Urothelium cell line (cell line): ENCODE measurements around the gene TMEM123.

Experiments
- DNase-seq: peaks from one replicate; pipeline ENCODE4 v3.0.0; 2011; ENCODE audit warnings: low spot score, mixed read lengths
- FAIRE-seq: peaks from 2 replicates; lab custom pipeline; 2011; peaks lifted over from hg19 to GRCh38; lab: Jason Lieb, UNC

Gene TMEM123

DNA sequence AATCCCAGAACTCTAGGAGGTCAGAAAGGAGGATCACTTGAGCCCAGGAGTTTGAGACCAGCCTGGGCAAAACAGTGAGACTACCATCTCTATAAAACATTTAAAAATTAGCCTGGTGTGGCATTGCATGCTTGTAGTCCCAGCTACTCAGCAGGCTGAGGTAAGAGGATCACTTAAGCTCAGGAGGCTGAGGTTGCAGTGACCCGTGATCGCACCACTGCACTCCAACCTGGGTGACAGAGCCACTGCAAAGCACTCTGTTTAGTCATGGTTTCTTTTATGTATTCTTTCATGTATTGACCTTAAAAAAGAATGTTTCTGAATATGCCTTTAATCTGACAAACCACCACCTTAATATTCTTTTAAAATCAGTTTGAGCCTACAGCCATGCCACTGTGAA is 53.4 kb downstream of the TMEM123 start:
- no peak for DNase-seq
- no peak for FAIRE-seq

DNA sequence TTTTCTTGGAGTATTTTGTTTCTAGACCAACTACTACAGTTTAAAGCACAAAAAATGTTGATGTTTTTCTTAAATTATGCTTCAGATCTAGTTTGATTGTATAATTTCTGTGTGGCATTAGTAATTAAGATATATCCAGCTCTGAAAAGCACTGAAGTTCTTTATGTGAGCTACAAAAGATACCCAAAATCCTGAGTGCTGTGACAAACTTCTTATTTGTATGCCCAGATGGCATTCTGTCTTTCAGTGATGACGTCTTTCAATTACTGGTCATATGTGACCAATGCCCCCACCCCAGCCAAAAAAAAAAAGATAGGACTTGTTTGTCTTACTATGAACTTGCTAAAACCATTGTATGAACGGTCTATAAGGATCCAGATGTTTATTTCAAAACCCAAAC is 54.3 kb downstream of the TMEM123 start:
- DNase-seq (no peak), FAIRE-seq (no peak)

DNA sequence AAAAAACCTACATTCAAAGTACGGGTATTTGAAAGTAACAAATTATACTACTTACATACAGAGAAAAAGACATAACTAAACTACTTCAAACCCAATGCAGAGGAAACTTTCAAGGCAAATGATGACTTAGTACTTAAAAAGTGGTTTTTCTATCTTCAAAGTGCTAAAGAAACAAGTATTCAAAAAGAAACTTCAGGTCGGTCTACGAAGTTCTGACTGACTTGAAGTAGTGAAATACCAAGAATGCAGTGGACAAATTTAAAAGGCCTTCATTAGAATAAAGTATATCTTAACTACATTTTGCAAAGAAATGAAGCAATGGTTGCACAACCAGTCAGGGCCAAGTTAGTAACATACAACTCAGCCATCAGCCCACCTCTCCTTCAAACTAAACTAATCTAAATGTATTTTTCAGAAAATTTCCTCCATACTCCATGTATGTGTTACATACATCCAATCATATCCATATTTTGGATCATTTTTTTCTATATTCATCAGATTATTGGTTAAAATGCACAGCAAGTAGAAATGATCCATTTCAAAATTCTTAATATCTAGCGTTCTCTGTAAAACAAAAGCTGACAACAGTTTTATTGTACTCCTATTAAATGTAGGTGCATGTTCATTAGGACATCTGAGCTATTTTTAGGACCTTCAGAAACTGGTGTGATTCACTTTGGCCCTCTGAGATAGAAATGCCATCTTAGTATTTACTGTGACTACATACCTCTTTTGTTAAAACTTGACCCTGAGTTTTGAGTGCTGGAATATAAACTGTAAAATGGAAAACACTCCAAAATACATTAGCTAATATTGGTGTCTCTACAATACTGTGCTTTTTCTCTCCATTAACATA is 55.6 kb downstream of the TMEM123 start:
- no peak for FAIRE-seq
- no peak for DNase-seq

DNA sequence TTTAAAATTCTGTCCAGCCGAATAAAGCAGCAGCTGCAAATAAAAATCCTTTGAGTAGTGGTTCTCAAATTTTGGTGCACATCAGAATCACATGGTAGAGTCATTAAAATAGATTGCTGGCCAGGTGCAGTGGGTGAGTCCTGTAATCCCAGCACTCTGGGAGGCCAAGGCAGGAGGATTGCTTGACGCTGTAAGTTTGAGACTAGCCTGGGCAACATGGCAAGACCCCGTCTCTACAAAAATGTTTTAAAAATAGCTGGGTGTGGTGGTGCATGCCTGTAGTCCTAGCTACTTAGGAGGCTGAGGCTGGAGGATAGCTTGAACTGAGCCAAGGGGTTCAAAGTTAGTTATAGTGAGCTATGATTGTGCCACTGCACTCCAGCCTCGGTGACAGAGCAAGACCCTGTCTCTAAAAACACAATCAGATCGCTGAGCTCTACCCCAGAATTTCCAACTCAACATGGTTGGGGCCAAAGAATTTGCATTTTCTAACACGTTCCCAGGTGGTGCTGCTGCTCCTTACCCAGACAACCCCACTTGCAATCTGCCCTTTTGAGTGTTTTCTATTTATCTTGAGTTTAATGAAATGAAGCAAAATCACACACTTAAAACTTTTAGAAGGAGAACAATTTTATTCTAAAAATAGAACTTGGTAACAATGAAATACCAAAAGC is 56.7 kb downstream of the TMEM123 start:
- no peak for DNase-seq
- no peak for FAIRE-seq

DNA sequence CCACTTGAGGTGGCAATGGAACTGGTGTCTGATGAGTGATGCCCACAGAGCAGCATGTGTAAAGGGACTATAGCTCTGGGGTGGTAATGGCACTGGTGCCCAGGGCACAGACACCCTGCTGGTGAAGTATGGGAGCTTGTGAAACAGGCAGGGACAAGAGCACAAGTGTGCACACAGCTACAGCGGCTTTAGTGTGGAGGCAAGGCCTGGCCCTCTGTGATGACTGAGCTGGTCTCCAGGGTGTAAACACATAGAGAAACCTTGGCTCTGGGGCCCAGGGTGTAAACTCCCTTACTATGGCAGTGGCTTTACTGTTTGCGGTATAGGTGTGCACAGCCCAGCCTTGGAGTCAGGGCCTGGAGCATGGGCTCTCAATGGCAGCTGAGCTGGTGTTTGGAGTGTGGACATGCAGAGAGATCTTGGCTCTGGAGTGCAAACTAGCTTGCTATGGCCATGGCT is 59.3 kb downstream of the TMEM123 start:
- no peak for FAIRE-seq

DNA sequence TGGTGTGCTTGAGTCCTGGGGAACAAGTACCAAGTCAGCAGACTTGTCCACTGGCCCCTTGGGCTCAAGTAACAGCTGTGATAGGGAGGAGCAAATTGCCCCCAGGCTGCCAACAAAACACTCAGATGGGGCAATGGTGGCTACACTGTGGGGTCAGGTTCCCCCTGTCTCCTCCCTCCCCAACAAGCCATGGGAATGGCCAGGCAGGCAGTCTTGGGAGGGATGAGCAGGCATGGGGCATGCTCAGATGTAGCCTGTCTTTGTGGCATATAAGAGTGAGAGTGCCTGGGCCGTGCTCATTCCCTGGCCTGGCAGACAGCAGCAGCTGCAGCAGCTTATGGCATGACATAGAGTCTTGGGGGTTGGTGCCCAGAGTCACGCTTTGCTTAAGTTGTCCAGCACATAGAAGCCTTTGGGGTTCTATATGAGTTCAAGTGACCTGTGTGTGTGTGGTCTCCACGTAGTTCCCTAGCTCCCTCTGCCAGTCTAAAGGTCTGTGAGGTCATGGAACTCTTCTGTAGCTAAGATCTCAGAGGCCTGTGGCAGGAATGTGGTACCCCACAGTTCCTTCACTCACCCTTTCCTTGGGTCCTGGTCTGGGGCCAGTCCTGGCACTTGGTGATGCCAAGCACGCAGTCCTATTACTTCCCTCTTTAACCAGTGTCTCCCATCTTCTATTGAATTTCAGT is 60.9 kb downstream of the TMEM123 start:
- no peak for DNase-seq
- FAIRE-seq = peak; percentile 44

More for the DNA sequence above, 59.3 kb downstream of the TMEM123 start:
- no peak for DNase-seq

DNA sequence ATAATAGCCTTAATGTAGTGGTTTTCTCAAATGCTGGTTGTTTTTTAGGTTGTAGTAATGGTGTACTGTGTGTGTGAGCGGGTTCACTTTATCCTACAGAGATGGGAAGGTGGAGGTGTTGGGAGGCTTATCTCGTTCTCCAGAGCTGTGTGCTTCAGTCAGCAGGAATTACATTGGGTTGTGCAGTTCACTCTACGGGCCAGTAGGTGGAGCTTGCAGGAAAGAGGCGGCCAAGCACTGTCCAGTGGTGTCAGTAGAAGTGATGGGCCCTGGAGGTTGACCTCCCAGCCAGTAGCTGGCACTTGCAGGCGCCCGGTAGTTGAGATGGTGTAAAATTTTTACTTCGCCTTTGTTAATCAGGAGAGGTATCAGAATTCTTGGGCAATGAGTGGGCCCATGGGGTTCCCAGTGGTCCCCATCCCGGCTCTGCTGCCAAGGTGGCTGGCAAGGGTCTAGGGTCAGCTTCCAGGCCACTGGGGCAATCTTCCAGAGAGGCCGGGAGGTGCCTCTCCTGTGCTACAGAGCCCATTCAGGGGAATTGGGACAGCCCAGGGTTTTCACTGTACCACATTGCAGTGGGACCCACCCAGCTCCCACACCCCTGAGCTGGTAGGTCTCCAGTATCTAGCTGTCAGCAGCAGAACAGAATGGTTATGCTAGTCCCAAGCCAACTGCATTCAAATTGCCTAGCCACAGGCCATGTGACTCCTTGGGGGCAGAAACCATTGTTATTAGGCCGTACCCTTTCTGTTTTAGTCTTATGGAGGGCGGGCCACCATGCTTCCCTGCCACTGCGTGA is 61.7 kb downstream of the TMEM123 start:
- FAIRE-seq (peak; percentile 87), DNase-seq (peak; percentile 60)

DNA sequence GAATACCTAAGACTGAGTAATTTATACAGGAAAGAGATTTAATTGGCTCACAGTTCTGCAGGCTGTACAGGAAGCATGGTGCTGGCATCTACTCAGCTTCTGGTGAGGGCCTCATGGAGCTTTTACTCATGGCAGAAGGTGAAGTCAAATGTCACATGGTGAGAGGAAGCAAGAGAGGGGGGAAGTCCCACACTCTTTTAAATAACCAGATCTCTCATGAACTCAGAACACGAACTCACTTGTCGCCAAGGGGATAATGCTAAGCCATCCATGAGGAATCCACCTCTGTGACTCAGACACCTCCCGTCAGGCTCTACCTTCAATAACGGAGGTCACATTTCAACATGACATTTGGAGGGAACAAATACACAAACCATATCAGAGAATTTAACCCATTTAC is 63.3 kb downstream of the TMEM123 start:
- DNase-seq = no peak
- FAIRE-seq = no peak

DNA sequence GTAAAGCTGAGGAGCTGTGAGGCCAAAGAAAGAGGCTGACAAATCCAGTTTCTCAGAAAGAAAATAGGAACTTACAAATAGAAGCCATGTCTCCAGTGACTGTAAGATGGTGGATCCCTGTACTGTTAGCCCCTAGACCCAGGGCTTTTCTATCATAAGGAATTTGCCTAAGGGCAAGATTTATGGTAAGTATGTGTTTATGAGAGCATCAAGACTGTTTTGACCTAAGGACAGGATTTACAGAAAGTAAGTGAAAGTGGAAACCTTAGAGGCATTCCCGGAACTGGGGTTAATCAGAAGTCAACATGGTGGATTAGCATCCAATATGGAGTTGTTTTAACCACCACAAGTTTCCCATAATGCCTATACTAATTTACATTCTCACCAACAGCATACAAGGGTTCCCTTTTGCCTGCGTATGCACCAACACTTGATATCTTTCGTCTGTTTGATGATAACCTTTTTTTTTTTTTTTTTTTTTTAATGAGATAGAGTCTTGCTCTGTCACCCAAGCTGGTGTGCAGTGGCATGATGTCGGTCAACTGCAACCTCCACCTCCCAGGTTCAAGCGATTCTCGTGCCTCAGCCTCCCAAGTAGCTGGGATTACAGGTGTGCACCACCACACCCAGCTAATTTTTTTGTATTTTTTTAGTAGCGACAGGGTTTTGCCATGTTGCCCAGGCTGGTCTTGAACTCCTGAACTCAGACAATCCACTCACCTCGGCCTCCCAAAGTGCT is 65.4 kb downstream of the TMEM123 start:
- FAIRE-seq = no peak
- no peak for DNase-seq

DNA sequence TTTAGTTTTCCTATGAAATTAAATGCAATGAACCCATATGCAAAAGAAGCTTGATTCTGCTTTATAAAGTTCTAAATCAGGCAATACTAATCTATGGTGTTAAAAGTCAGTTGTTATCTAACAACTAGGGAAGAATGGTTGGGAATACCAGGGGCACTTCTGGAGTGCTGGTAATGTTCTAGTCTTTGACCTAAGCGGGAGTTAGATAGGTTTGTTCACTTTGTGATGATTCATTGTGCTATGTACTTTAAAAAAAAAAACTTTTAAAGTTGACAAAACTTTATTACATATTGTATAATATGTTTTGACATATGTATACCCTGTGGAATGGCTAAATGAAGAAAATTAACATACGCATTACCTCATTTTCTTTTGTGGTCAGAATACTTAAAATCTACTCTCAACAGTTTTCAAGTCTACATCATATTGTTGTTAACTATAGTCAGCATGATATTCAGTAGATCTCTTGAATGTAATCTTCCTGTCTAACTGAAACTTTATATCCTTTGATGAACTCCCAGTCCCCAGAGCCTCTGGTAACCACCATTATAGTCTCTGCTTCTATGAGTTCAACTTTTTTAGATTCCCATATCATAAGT is 66.3 kb downstream of the TMEM123 start:
- DNase-seq (no peak), FAIRE-seq (no peak)

DNA sequence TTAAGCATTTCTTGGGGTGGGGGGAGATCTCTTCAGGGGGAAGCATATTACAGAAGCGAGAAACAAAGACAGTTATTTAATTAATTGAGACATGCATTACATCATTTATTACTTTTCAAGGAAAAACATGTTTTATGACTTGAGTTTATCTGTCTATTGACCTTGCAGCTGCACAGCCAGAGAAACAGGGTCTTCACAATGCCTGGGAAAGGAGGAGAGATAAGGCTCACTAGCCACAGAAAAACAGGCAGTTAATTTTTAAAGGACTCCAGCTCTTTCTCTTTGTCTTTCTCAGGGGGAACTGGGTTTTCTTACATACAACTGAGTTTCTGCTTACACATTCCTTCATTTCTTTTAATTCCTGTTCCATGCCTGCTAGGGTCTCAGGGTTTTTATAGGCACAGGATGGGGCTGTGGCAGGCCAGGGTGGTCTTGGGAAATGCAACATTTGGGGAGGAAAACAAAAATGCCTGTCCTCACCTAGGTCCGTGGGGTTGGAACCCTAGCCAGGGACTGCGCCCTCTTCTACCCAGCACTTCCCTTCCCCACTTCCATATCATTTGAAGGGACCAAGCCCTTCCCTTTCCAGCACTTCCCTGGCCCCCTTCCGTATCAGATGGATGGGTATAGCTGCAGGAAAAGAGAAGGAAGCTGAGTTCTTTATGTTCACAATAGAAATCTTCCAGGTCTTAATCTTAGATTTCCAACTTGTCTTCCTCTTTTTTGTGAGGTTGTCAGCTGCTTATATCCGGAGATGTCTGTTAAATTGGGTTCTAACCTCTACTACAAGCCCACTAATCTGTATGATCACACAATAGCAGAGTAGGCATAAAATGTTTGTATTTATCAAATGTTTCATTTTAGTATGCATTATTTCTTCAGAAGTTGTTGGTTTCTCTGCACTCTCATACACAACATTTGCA is 67.2 kb downstream of the TMEM123 start:
- FAIRE-seq = no peak
- DNase-seq = no peak

DNA sequence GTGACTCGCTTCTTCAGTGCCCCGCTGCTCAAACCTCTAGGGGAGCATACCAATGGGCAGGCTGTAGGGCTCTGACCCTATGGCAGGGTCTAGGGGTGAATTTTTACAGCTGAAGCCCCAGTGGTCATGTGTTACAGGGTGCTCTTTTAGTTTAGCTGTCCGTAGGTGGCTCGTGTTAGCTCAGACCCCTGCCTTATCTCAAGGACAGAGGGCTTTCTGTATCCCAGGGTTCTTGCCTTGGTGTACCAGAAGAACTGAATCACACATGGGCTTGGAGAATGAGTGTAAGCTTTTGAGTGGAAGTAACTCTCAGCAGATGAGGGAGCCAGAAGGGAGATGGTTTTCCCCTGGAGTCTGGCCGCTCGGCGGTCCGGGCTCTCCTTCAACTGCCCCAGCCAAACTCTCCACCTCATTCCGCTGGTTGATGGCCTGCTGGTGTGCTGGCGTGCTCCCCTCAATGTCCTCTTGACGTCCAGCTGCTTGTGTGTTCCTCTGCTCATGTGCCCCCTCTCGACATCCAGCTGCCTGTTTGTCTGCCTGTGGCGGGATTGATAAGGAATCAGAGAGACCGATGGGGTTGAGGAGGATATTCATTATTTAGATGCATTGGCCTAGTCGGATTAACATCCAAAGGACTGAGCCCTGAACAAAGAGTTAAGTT is 68.0 kb downstream of the TMEM123 start:
- FAIRE-seq (no peak), DNase-seq (no peak)

DNA sequence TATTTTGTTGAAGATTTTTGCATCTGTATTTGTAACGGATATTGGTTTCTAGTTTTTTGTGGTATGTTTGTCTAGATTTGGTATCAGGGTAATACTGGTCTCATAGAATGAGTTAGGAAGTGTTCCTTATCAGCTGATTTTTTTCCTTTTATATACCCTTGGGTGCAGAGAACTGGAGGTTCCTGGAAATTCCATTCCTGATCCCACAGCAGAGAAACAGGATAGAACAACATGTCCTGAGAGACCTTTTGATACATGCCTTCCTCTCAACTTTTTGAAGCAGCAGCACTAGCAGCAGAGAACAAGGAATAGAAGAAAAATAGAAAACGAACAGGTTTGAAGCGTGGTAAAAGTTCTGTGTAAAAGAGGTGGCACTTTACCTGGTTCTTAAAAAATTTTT is 68.7 kb downstream of the TMEM123 start:
- DNase-seq = no peak
- FAIRE-seq = no peak

DNA sequence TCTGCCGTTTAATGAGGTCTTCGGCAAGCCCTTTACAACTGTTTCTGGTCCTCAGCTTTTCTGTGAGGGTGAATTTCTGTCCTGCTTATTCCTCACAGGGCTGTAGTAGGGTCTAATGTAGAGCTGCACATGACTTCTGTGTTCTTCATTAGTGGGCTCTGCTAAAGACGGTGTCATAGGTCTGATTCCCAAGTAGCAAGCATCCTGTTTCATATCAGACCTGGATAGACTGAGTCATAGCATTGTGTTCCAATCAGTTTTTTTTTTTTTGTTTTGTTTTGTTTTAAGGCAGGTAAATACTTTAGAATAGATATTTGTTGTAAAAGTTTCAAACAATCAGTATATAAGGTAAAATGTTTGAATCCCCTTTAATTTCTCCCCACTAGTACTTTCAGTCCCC is 70.2 kb downstream of the TMEM123 start:
- FAIRE-seq = no peak

DNA sequence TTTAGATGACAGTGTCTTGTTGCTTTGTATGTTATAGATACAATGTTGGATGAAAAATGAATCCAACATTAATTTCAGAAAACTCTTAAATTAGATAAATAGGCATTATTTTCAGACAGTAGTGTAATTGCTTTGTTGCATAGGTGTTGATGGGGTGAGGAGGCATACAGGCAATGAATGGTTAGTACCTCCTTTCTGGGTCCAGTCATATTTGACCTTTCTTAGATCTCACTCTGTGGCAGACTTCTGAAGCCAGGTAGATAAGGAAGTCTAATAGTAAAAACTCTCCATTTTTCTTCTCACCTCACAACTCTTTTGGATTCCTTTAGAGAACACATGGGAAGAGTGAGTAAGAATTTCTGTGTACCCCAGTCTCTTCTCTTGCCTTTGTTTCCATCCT is 73.7 kb downstream of the TMEM123 start:
- DNase-seq (no peak), FAIRE-seq (no peak)

More for the DNA sequence above, 70.2 kb downstream of the TMEM123 start:
- DNase-seq = no peak

DNA sequence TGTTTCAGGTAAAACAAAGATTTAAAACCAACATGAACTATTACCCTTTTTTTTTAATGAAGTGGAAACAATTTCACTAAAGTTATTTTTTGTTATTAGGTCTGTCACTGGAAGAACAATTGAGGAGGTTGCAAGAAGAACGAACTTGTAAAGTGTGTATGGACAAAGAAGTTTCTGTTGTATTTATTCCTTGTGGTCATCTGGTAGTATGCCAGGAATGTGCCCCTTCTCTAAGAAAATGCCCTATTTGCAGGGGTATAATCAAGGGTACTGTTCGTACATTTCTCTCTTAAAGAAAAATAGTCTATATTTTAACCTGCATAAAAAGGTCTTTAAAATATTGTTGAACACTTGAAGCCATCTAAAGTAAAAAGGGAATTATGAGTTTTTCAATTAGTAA is 74.7 kb downstream of the TMEM123 start:
- DNase-seq = no peak
- FAIRE-seq = no peak

DNA sequence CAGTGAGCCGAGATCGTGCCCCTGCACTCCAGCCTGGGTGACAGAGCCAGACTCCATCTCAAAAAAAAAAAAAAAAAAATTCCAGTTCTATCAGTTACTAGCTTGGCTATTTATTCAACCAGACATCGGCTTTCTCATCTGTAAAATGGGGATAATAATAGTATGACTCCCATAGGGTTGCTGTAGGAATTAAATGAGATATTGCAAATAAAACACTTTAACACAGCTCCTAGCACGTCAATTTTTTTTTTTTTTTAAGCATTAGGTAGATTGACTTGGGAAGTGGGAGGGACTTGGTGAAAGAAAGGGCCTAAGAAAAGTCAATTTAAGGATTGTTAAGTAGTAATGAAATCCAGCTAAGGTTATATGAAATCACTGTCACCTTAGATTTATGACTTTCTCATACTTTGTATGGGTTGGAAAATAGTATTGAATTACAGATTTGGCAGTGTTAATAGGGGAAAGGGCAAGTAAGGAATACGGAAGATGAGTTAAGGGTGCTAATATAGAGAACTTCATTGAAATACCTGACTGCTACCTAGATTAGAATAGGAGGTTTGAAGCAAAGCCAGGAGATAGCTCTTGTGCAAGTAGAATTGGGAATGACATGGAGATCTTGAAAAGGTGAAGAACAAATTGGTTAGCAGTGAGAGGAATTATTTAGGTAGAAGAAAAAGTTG is 76.7 kb downstream of the TMEM123 start:
- no peak for FAIRE-seq
- no peak for DNase-seq
